Measurements from ENCODE around the gene ZNF440.
"Not testable (repeated sequence)": the region's sequence is repeated elsewhere in the genome, so short reads cannot be mapped to it uniquely, and the experiment has no call there.

ZNF440 gene

DNA sequence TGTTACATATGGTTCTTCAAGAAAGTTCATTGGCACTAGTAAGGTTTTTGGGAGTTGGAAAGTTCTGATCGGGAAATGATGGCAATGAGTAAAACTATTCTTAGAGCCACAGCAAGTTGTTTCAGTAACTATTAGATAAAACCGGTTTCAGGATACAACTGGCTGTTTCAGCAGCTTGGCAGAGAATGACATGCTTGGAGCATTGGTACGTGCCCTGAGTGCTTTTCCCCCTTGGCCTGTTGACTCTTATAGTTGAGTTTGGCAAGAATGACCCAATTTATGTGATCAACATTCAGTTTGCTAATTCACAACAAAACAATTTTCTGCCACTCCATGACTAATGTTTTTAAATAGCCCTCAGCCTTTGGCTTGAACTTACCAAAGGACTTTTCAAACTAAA is 26.5 kb upstream of the ZNF440 start:
- WGBS, 2 experiments (ENCODE audit: insufficient coverage in 2 of 2), result 90 to 91% methylated on average over 2 to 3 of the region's 3 CpGs

DNA sequence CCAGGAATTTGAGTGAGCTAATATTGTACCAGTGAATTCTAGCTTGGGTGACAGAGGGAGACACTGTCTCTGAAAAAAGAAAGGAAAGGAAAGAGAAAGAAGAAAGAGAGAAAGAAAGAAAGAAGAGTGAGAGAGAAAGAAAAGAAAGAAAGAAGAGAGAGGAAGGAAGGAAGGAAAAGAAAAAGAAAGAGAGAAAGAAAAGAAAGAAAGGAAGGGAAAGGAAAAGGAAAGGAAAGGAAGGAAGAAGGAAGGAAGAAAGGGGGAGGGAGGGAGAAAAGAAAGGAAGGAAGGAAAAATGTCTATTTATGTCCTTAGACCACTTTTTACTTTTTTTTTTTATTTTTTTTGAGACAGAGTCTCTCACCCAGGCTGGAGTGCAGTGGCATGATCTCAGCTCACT is 21.1 kb upstream of the ZNF440 start:
- no peaks in the 10 kb centered on the region for H3K36me3 ChIP-seq (ENCODE audit: control insufficient read depth, insufficient read depth, low read length)
- H3K27ac ChIP-seq (ENCODE audit: low read depth, low read length, severe bottlenecking), result no peak overlapping the region
- H3K4me3 ChIP-seq (ENCODE audit: extremely low read depth, insufficient read depth, low read length, poor library complexity, severe bottlenecking), result no peak overlapping the region

More for the DNA sequence above, 26.5 kb upstream of the ZNF440 start:
- peaks cover 7% of the 10 kb centered on the region for H3K36me3 ChIP-seq (ENCODE audit: control insufficient read depth, insufficient read depth, low read length)
- H3K4me1 ChIP-seq (ENCODE audit: control insufficient read depth, insufficient read depth, low read length, poor library complexity, severe bottlenecking), result no peaks in the 10 kb centered on the region
- no peak overlapping the region for H3K4me3 ChIP-seq (ENCODE audit: extremely low read depth, insufficient read depth, low read length, poor library complexity, severe bottlenecking)
- peaks cover 34% of the 10 kb centered on the region for H3K9me3 ChIP-seq (ENCODE audit: control insufficient read depth, low read length)
- no peak overlapping the region for H3K27ac ChIP-seq (ENCODE audit: low read depth, low read length, severe bottlenecking)

GRCh38 chr19:11797491-11797890 is 16.6 kb upstream of the ZNF440 start:
- Histone ChIP-seq H3K36me3 (ENCODE audit: control insufficient read depth, insufficient read depth, low read length) (no peaks in the 10 kb centered on the region), H3K9me3 (ENCODE audit: control insufficient read depth, low read length) (peaks cover under 1% of the 10 kb centered on the region), H3K4me3 (ENCODE audit: extremely low read depth, insufficient read depth, low read length, poor library complexity, severe bottlenecking) (no peak overlapping the region), H3K4me1 (ENCODE audit: control insufficient read depth, insufficient read depth, low read length, poor library complexity, severe bottlenecking) (peaks cover 6% of the 10 kb centered on the region), H3K27ac (ENCODE audit: low read depth, low read length, severe bottlenecking) (no peak overlapping the region)
- WGBS, 2 experiments (ENCODE audit: insufficient coverage in 2 of 2), result 17 to 30% methylated on average over 6 to 7 of the region's 8 CpGs

More for the DNA sequence above, 21.1 kb upstream of the ZNF440 start:
- H3K4me1 ChIP-seq (ENCODE audit: control insufficient read depth, insufficient read depth, low read length, poor library complexity, severe bottlenecking), result peaks cover 6% of the 10 kb centered on the region
- H3K9me3 ChIP-seq (ENCODE audit: control insufficient read depth, low read length), result peaks cover 9% of the 10 kb centered on the region

GRCh38 chr19:11798391-11799330 is 15.4 kb upstream of the ZNF440 start, which contains the start of gene ZNF491:
ZNF491 (plus strand) TSS chr19:11798523; CDS start chr19:11805954, 7,431 bp downstream.
- WGBS, 2 experiments (ENCODE audit: insufficient coverage in 2 of 2), result 2% methylated on average over 43 to 54 of the region's 56 CpGs
- peaks cover 10% of the 10 kb centered on the region for H3K9me3 ChIP-seq (ENCODE audit: control insufficient read depth, low read length)
- H3K27ac ChIP-seq (ENCODE audit: low read depth, low read length, severe bottlenecking), result peak within 1 kb of the TSS; percentile 92
- peaks cover 6% of the 10 kb centered on the region for H3K4me1 ChIP-seq (ENCODE audit: control insufficient read depth, insufficient read depth, low read length, poor library complexity, severe bottlenecking)
- no peaks in the 10 kb centered on the region for H3K36me3 ChIP-seq (ENCODE audit: control insufficient read depth, insufficient read depth, low read length)
- H3K4me3 ChIP-seq (ENCODE audit: extremely low read depth, insufficient read depth, low read length, poor library complexity, severe bottlenecking), result peak within 1 kb of the TSS; percentile 58

- Histone ChIP-seq H3K4me1 (ENCODE audit: control insufficient read depth, insufficient read depth, low read length, poor library complexity, severe bottlenecking) (no peaks in the 10 kb centered on the region), H3K36me3 (ENCODE audit: control insufficient read depth, insufficient read depth, low read length) (peaks cover 13% of the 10 kb centered on the region), H3K27ac (ENCODE audit: low read depth, low read length, severe bottlenecking) (no peak overlapping the region), H3K4me3 (ENCODE audit: extremely low read depth, insufficient read depth, low read length, poor library complexity, severe bottlenecking) (no peak overlapping the region), H3K9me3 (ENCODE audit: control insufficient read depth, low read length) (peaks cover 38% of the 10 kb centered on the region)
- 85 to 92% methylated on average over 5 to 8 of the region's 11 CpGs for WGBS, 2 experiments (ENCODE audit: insufficient coverage in 2 of 2)
Observed at GRCh38 chr19:11806354-11807098, 7.5 kb upstream of the ZNF440 start.

DNA sequence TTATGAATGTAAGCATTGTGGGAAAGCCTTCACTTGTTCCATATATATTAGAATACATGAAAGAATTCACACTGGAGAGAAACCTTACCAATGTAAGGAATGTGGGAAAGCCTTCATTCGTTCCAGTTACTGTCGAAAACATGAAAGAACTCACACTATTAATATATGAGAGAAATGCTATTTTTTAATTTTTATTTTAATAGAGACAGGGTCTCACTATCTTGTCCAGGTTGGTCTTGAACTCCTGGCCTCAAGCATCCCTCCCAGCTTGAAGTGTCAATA is 7.0 kb upstream of the ZNF440 start:
- no peak overlapping the region for H3K4me3 ChIP-seq (ENCODE audit: extremely low read depth, insufficient read depth, low read length, poor library complexity, severe bottlenecking)
- no peaks in the 10 kb centered on the region for H3K4me1 ChIP-seq (ENCODE audit: control insufficient read depth, insufficient read depth, low read length, poor library complexity, severe bottlenecking)
- no CpG with 5 or more reads among the region's 2 CpGs for WGBS, 2 experiments (ENCODE audit: insufficient coverage in 2 of 2)
- peaks cover 38% of the 10 kb centered on the region for H3K9me3 ChIP-seq (ENCODE audit: control insufficient read depth, low read length)
- peaks cover 13% of the 10 kb centered on the region for H3K36me3 ChIP-seq (ENCODE audit: control insufficient read depth, insufficient read depth, low read length)
- no peak overlapping the region for H3K27ac ChIP-seq (ENCODE audit: low read depth, low read length, severe bottlenecking)

DNA sequence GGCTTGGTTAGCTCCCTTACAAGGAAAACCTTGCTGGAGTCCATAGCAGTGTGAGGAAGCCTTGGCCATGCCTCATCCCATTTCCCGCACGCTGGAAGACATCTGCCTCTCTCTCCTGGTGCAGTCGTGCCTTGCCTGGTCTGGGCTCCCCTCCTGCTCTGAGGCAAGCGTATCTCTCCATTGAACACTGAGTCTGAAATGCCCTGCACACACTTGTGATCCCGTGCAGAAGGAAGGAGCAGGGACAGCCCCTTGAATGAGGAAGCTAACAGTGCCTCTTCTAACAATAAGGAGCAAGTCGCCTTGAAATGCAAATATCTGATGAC is 407 bp upstream of the ZNF440 start:
- Histone ChIP-seq H3K36me3 (ENCODE audit: control insufficient read depth, insufficient read depth, low read length) (peaks cover 29% of the 10 kb centered on the region), H3K9me3 (ENCODE audit: control insufficient read depth, low read length) (no peaks in the 10 kb centered on the region), H3K4me3 (ENCODE audit: extremely low read depth, insufficient read depth, low read length, poor library complexity, severe bottlenecking) (peak overlapping the region; percentile 85), H3K4me1 (ENCODE audit: control insufficient read depth, insufficient read depth, low read length, poor library complexity, severe bottlenecking) (no peaks in the 10 kb centered on the region), H3K27ac (ENCODE audit: low read depth, low read length, severe bottlenecking) (peak overlapping the region; percentile 89)
- 2 to 6% methylated on average over 6 of the region's 6 CpGs for WGBS, 2 experiments (ENCODE audit: insufficient coverage in 2 of 2)

DNA sequence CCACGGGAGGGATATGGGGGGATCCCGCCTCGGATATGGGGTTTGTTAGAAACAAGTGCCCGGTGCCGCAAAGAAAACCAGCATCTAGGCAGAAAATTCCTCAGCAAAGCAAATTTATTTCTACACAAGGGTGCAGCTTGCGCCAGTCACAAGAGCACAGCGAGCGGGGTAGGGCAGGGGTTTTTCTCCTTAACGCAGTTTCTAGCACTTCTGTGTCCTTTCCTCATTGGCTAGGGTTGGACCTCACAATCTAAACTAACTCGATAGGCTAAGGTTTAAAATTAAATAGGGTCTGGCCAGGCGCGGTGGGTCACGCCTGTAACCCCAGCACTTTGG is 595 bp downstream of the ZNF440 start:
- peaks cover 39% of the 10 kb centered on the region for H3K36me3 ChIP-seq (ENCODE audit: control insufficient read depth, insufficient read depth, low read length)
- peak overlapping the region; percentile 85 for H3K4me3 ChIP-seq (ENCODE audit: extremely low read depth, insufficient read depth, low read length, poor library complexity, severe bottlenecking)
- 37 to 41% methylated on average over 12 of the region's 13 CpGs for WGBS, 2 experiments (ENCODE audit: insufficient coverage in 2 of 2)
- no peaks in the 10 kb centered on the region for H3K4me1 ChIP-seq (ENCODE audit: control insufficient read depth, insufficient read depth, low read length, poor library complexity, severe bottlenecking)
- H3K9me3 ChIP-seq (ENCODE audit: control insufficient read depth, low read length), result no peaks in the 10 kb centered on the region
- H3K27ac ChIP-seq (ENCODE audit: low read depth, low read length, severe bottlenecking), result peak overlapping the region; percentile 89

- Histone ChIP-seq H3K36me3 (ENCODE audit: control insufficient read depth, insufficient read depth, low read length) (peaks cover 79% of the 10 kb centered on the region), H3K9me3 (ENCODE audit: control insufficient read depth, low read length) (no peaks in the 10 kb centered on the region), H3K4me1 (ENCODE audit: control insufficient read depth, insufficient read depth, low read length, poor library complexity, severe bottlenecking) (peaks cover 3% of the 10 kb centered on the region), H3K4me3 (ENCODE audit: extremely low read depth, insufficient read depth, low read length, poor library complexity, severe bottlenecking) (no peak overlapping the region), H3K27ac (ENCODE audit: low read depth, low read length, severe bottlenecking) (no peak overlapping the region)
- WGBS, 2 experiments (ENCODE audit: insufficient coverage in 2 of 2), result 77 to 81% methylated on average over 4 of the region's 5 CpGs
Observed at GRCh38 chr19:11821474-11822109, 7.5 kb downstream of the ZNF440 start.

DNA sequence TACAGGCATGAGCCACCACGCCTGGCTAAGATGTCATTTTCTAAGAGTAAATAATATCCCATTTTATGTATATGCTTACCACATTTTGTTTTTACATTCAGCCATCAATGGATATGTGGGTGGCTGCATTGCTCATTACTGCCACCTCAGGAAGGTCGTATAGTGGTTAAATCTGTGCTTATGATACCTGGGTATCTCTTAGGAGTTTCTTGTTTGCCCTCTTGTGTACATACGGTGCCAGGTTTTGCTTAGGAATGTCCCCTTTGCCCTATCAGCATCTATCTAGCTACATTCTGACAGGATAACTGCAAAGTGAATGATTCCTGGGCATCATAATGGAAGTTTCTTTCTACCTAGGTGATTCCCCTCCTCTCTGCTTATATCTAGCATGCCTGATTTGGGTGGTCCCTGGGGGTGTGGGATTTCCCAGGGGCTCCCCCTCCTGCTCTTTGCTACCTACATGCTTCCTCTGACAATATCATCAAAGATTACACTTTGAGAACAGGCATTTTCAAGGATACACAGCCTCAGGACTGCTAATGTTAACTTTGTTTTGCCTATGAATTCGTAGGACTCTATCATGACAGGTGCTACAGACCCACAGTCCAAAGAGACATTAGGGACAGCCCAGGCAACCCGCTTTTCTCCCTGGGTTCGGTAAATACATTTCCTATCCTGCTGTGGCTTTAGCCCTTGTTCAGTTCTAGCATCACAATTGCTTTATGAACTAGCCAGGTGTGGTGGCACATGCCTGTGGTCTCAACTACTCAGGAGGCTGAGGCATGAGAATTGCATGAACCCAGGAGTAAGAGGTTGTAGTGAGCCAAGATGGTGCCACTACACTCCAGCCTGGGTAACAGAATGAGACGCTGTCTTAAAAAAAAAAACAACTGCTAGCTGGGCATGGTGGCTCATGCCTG is 15.1 kb downstream of the ZNF440 start:
- H3K9me3 ChIP-seq (ENCODE audit: control insufficient read depth, low read length), result peaks cover 42% of the 10 kb centered on the region
- not testable (repeated sequence) for H3K27ac ChIP-seq (ENCODE audit: low read depth, low read length, severe bottlenecking); H3K4me1 ChIP-seq (ENCODE audit: control insufficient read depth, insufficient read depth, low read length, poor library complexity, severe bottlenecking); H3K4me3 ChIP-seq (ENCODE audit: extremely low read depth, insufficient read depth, low read length, poor library complexity, severe bottlenecking)
- 97 to 100% methylated on average over 2 to 3 of the region's 7 CpGs for WGBS, 2 experiments (ENCODE audit: insufficient coverage in 2 of 2)
- peaks cover 87% of the 10 kb centered on the region for H3K36me3 ChIP-seq (ENCODE audit: control insufficient read depth, insufficient read depth, low read length)
